ENCODE measurements around the gene SLC25A40.
"Not testable (repeated sequence)": the region's sequence is repeated elsewhere in the genome, so short reads cannot be mapped to it uniquely, and the experiment has no call there.

SLC25A40 gene

GRCh38 chr7:87876040-87876868, at the start of gene SLC25A40, which contains the start of gene DBF4:
SLC25A40 (minus strand) TSS chr7:87876360; CDS start chr7:87858727, 17,633 bp downstream.
DBF4 (plus strand) TSS chr7:87876493; CDS start chr7:87876733, 240 bp downstream.
- DNase-seq (ENCODE audit: insufficient read length, low spot score): peak; percentile 85
- FAIRE-seq: peak; percentile 97
- TF ChIP-seq POLR2A (IDR thresholded peaks at IDR 0.05; ENCODE audit: low read depth, low read length): peak; percentile 76

GRCh38 chr7:87922759-87923395, 46.7 kb upstream of the SLC25A40 start:
- DNase-seq (ENCODE audit: insufficient read length, low spot score); FAIRE-seq: not testable (repeated sequence)

- DNase-seq (ENCODE audit: insufficient read length, low spot score) (no peak), FAIRE-seq (no peak)
- TF ChIP-seq POLR2A (IDR thresholded peaks at IDR 0.05; ENCODE audit: low read depth, low read length): no peak
Observed at GRCh38 chr7:87920578-87920977, 44.4 kb upstream of the SLC25A40 start.

- DNase-seq (ENCODE audit: insufficient read length, low spot score): no peak
- no peak for FAIRE-seq
- no peak for TF ChIP-seq POLR2A (IDR thresholded peaks at IDR 0.05; ENCODE audit: low read depth, low read length)
Observed at GRCh38 chr7:87919875-87920274, 43.7 kb upstream of the SLC25A40 start.

GRCh38 chr7:87918740-87919139, 42.6 kb upstream of the SLC25A40 start:
- FAIRE-seq: no peak
- no peak for TF ChIP-seq POLR2A (IDR thresholded peaks at IDR 0.05; ENCODE audit: low read depth, low read length)
- no peak for DNase-seq (ENCODE audit: insufficient read length, low spot score)

DNA sequence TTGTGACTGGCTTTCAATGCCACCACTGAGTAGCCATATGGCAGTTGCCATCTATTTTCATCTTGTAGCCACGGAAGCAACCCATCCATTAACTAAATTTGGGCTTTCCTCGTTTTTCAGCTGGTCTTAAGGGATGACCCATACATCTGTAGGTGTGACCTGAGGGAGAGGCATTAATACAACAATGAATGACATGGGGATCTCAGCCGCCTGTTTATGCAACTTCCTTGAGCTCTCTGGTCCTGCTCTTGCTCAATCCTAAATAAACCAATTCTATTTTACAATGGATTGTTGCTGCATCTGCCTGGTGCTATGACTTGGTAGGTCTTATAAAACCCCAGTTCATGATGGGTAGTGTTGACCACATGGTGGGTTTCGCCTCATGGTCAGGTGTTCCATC, 36.0 kb upstream of the SLC25A40 start:
- no peak for FAIRE-seq
- no peak for DNase-seq (ENCODE audit: insufficient read length, low spot score)
- TF ChIP-seq POLR2A (IDR thresholded peaks at IDR 0.05; ENCODE audit: low read depth, low read length): no peak

DNA sequence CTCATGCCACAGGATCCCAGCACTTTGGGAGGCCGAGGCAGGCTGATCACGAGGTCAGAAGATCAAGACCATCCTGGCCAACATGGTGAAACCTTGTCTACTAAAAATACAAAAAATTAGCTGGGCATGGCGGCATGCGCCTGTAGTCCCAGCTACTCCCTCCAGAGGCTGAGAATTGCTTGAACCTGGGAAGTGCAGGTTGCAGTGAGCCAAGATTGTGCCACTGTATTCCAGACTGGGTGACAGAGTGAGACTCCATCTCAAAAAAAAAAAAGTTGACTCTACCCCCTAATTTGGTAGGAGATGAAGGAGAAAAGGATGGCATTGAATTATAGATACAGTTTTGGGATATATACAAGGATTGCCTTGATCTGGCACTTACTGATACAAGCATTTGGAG, 32.7 kb upstream of the SLC25A40 start:
- FAIRE-seq; DNase-seq (ENCODE audit: insufficient read length, low spot score): not testable (repeated sequence)

DNA sequence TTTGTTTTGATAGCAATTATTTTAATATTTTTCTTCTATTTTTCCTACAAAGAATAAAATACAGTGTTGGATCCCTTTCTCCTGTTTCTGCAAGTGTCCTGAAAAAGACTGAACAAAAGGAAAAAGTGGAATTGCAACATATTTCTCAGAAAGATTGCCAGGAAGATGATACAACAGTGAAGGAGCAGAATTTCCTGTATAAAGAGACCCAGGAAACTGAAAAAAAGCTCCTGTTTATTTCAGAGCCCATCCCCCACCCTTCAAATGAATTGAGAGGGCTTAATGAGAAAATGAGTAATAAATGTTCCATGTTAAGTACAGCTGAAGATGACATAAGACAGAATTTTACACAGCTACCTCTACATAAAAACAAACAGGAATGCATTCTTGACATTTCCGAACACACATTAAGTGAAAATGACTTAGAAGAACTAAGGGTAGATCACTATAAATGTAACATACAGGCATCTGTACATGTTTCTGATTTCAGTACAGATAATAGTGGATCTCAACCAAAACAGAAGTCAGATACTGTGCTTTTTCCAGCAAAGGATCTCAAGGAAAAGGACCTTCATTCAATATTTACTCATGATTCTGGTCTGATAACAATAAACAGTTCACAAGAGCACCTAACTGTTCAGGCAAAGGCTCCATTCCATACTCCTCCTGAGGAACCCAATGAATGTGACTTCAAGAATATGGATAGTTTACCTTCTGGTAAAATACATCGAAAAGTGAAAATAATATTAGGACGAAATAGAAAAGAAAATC, 31.2 kb upstream of the SLC25A40 start:
- not testable (repeated sequence) for DNase-seq (ENCODE audit: insufficient read length, low spot score)
- peak; percentile 48 for FAIRE-seq

- FAIRE-seq (no peak), DNase-seq (ENCODE audit: insufficient read length, low spot score) (no peak)
- TF ChIP-seq POLR2A (IDR thresholded peaks at IDR 0.05; ENCODE audit: low read depth, low read length): no peak
Observed at GRCh38 chr7:87899255-87899654, 23.1 kb upstream of the SLC25A40 start.

DNA sequence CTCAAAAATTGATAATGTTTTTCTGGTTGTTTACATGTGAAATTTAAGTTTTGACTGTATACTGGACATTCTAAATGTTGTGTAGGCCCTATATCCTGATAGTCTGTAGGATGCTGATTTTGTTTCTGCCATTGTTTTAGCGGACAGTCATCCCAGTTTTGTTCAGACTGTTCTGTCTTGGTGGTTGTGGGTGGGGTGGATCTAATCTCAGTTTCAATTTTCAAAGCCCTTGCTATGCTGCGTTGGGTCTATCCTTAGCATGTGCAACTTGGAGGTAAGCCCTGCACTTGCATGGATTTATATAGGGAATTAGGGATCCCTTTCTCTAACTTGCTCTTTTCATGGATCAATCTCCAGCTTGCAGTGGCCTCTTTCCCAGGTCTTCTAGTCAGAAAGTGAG, 19.2 kb upstream of the SLC25A40 start:
- TF ChIP-seq POLR2A (IDR thresholded peaks at IDR 0.05; ENCODE audit: low read depth, low read length): no peak
- DNase-seq (ENCODE audit: insufficient read length, low spot score) (no peak), FAIRE-seq (no peak)

- TF ChIP-seq POLR2A (IDR thresholded peaks at IDR 0.05; ENCODE audit: low read depth, low read length): no peak
- no peak for DNase-seq (ENCODE audit: insufficient read length, low spot score)
- FAIRE-seq: no peak
Observed at GRCh38 chr7:87886875-87887274, 10.7 kb upstream of the SLC25A40 start.

DNA sequence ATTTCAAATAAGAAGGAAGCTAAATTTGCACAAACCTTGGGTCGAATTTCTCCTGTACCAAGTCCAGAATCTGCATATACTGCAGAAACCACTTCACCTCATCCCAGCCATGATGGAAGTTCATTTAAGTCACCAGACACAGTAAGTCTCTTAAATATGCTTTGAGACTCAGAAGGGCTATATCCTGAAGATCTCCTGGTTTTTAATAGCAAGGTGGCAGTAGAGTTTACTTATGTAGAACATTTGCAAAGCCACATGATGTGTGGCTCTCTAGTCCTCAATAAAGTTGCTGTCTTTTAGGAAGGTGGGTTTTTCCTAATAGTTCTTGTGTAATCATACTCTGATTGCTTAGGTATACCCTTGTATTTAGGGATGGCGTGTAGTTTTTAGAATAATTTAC, 8.9 kb upstream of the SLC25A40 start:
- no peak for FAIRE-seq

DNA sequence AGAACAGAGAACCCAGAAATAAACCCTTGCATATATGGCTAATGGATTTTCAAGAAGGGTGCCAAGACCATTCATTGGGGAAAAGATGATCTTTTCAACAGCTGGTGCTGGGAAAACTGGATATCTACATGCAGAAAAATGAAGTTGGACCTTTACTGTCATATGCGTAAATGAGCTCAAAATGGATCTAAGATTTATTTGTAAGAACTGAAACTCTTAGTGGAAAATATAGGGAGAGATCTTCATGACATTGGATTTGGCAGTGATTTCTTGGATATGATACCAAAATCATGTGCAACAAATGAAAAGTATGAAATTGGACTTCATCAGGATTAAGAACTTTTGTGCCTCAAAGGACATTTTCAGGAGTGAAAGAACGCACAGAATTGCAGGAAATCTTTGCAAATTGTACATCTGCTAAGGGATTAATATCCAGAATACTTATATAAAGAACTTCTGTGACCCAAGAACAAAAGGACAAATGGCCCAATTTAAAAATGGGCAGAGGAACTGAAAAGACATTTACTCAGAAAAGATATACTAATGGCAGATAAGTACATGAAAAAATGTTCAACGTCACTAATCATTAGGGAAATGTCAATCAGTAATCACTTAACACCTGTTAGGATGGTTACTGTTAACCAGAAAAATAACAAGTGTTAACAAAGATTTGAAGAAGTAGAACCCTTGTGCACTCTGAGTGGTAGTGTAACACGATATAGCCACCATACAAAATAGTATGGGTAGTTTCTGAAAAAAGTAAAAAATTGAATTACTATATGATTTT, 6.2 kb upstream of the SLC25A40 start:
- no peak for TF ChIP-seq POLR2A (IDR thresholded peaks at IDR 0.05; ENCODE audit: low read depth, low read length)
- DNase-seq (ENCODE audit: insufficient read length, low spot score) (no peak), FAIRE-seq (peak; percentile 53)

More for the DNA sequence above, 8.9 kb upstream of the SLC25A40 start:
- no peak for TF ChIP-seq POLR2A (IDR thresholded peaks at IDR 0.05; ENCODE audit: low read depth, low read length)
- no peak for DNase-seq (ENCODE audit: insufficient read length, low spot score)

Measured in H54 (cell line).